ENCODE data around the gene AKAP13. TPM values are rescaled to one million over a fixed set of nuclear protein-coding genes. Genes with fewer than 3 reads are reported as not detected.

Gene AKAP13
- total and polyA plus RNA-seq, 2 of the 8 experiments (the other 6 are each of a cell fraction or from before 2014, with no cell fraction given), result 14.0 to 46.2 TPM

GRCh38 chr15:85427286-85428028 lies 47.1 kb downstream of the AKAP13 start (continued):
- TF ChIP-seq CHD7 (IDR thresholded peaks at IDR 0.05; ENCODE audit: insufficient replicate concordance, low read length) (no peak), JUN (IDR thresholded peaks at IDR 0.05; ENCODE audit: low read depth, low read length) (no peak), E2F6 (IDR thresholded peaks at IDR 0.05) (no peak), CBX5 (IDR thresholded peaks at IDR 0.05; ENCODE audit: low read depth, low read length) (no peak), SP1 (IDR thresholded peaks at IDR 0.05; ENCODE audit: low read depth, low read length) (no peak), POU5F1 (IDR thresholded peaks at IDR 0.05; ENCODE audit: low read depth, low read length) (no peak), PHF8 (conservative IDR thresholded peaks at IDR 0.05; ENCODE audit: low read depth, low read length) (no peak), RAD21 (IDR thresholded peaks at IDR 0.05 in 1 of 2, conservative IDR thresholded peaks at IDR 0.05 in 1 of 2; ENCODE audit: low read depth in 2 of 2, low read length in 2 of 2) (no peak), KDM5A (IDR thresholded peaks at IDR 0.05; ENCODE audit: low read length) (no peak)

All from H1 (cell line).